Right ventricle myocardium superior (tissue), 1 donor: ENCODE measurements around the gene SIRPD. TPM values are rescaled to one million over a fixed set of nuclear protein-coding genes. Genes with fewer than 3 reads are reported as not detected.

Source experiments
- ATAC-seq: fragments of 200-7000 bp; cut with Tn5 transposase; one replicate; pipeline ENCODE4 v1.9.1; 2020; ENCODE audit warnings: mild to moderate bottlenecking; ENCODE audit not compliant: poor library complexity
- DNase-seq: peaks from one replicate; pipeline ENCODE4 v3.0.0-alpha.2; 2020
- intact Hi-C: fragments of 100-400 bp; cut with DNase I; formaldehyde crosslinking; loops from one replicate; pipeline ENCODE4 v1.11.2; 2022
- total RNA-seq: library from RNA; stranded (reverse); fragmentation: NEBNext Ultra II Directional; extraction: Animal tissue kit (Norgen Biotek cat#: 25700); gene quantifications from one replicate; pipeline ENCODE4 v1.2.1, GENCODE V29; 2021
- donor health status: DM: no; HTN: yes; CAD: no; lungs with severe emphysema.

Gene SIRPD
- total RNA-seq, 1 donor from 2014 or later: not detected

DNA sequence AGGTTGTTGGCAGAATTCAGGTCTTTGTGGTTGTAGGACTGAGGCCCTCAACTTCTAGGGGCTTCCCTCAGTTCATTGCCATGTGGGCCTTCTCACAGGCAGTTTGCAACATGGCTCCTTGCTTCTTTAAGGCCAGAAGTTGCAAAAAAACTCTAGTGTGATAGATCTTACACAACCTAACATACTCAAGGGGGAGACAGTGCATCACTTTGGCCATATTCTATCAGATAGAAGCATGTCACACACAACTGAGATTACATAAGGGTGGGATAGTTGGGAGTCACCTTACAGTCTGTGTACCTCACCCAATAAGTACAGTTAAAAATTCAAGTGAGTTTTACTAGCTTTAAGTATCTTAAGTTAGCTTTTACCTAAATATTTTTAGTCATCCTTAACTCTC lies 1.6 kb downstream of the SIRPD start:
- ATAC-seq (no peak), DNase-seq (no peak)
- intact Hi-C loops: no loop called here

DNA sequence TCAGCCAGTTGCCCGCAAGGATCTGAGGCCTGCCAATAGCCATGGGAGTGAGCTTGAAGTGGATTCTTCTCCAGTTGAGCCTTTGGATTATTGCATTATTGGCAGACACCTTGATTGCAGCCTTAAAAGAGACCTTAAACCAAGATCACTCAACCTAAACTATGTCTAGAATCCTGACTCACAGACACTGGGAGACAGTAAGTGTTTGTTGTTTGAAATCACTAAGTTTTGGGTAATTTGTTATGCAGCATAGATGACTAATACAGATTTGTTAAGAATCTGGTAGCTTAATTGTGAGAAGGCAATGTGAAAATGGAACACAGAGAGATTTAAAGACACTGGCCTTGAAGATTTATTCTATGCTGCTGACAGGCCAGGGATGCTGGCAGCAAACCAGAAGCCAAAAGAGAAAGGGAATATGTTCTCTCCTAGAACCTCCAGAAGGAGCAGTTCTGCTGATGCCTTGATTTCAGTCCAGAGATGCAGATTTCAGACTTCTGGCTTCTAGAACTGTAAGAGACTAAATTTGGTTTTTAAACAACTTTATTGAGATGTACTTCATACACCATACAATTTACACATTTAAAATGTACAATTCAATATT lies 17.6 kb downstream of the SIRPD start:
- ATAC-seq (no peak), DNase-seq (no peak)
- intact Hi-C loops: no loop called here

DNA sequence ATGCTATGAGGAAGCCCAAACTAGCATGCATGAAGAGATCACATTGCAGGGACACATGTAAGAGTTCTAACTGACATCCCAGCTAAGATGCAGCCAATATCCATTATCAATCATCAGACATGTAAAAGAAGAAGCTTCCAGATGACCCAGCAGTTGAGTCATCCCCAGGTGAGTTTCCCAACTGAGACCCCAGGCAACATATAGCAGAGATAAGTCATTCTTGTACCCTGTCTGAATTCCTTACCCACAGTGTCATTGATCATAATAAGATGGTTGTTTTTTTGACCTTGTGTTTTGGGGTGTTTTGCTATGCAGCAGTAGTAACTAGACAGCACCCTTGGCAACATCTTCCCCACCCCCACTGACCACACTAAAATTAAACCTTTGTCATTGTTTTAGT lies 18.9 kb downstream of the SIRPD start:
- ATAC-seq (no peak), DNase-seq (no peak)
- intact Hi-C loops: no loop called here

DNA sequence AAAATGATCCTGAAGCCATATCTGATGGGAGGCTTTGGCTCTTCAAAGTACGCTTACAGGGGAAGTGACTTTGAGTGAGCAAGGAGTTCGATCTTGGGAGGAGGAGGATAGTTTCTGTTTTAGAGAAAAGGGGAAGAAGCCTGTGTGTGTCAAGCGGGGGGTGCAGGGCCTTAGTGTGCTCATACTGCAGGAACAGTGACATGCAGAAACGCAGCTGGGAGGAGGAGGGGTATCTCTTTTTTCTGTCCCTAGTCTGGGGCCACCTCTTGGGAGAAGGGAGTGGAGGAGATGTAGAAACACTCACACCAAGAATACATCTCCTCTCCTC lies 19.8 kb downstream of the SIRPD start:
- ATAC-seq: peak; percentile 81
- DNase-seq: peak; percentile 67
- intact Hi-C loops: no loop called here

DNA sequence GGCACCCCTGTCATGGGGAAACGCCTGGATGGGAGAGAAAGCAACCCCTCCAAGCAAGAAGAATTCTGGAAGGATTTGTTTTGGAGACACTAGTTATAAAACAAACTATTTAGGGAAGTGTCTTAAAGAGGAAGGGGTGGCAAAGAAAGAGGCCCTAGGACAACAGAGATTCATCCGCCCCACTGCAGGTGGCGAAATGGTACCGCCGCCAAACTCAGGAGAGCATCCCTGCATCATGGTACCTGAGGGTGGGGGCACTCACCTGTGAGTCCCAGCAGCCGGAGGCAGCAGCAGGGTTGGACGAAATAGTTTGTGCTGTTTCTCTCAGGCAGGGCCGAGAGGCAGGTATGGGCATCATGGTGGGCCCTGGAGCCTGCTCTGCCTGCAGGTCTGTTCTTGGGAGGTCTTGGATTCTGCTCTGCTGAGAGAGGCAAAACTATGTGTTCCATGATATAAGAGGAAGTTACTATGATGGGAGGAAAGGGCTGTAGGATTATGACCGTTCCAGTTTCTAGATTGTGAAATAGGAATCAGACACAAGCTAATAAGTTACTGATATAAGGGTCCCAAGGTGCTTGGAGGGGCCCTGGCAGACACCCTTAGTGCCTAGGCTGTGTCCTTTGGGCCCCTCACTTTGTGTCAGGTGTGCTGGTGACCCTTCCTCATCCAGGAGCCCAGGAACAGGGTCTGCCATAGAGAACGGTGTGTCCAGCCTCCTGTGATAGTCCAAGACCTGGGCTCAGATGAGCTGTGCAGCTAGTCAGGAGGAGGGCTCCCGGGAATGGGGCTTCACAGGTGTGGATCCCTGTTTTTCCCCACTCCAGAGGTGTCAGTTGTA lies 20.4 kb downstream of the SIRPD start:
- DNase-seq: peak; percentile 48
- intact Hi-C loops: no loop called here
- ATAC-seq: peak; percentile 72

DNA sequence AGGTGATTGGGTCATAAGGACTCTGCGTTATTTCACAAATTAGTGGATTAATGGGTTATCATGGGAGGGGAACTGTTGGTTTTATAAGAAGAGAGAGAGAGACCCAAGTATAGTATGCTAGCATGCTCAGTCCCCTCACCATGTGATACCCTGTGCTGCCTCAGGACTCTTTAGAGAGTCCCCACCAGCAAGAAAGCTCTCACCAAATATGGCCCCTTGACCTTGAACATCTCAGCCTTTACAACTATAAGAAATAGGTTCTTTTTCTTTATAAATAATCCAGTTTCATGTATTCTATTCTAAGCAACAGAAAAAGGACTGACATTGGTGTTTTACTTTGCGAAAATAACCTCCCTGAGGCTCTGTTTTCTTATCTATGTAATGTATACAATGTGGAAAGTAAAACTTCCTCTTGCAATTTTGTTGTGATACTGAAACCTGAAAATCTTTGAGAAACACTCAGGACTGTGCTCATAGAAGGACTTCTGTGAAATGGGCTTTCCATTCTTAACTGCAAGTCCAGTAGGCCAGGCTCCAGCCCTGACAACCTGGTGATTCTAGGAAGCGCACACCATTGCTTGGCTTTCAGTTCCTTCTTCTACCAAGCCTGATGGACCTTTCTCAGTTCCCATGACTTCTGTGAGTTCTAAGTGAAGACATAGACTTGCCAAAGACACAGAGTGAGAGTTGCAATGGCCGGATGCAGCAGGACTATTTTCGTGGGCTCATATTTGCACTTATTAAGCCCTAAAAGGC lies 21.9 kb downstream of the SIRPD start:
- intact Hi-C loops: no loop called here
- DNase-seq (peak; percentile 41), ATAC-seq (peak; percentile 53)

DNA sequence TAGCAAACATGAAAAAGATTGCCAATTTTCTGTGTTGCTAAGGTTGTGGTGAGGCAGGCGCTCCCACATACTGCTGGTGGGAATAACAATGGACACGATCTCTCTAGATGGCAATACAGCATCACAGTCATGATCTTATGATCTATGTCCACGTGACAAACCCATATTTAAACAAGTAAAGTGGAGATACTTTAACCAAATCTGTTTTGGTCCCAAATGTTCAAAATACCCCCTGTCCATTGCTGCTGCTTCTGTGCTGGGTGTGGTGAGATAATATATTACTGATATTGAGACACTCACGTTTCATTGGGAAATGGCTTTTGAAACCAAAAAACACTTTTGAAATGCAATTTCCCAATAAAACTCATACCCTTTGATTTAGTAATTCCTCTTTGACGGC lies 23.0 kb downstream of the SIRPD start:
- DNase-seq (no peak), ATAC-seq (no peak)
- intact Hi-C loops: no loop called here

DNA sequence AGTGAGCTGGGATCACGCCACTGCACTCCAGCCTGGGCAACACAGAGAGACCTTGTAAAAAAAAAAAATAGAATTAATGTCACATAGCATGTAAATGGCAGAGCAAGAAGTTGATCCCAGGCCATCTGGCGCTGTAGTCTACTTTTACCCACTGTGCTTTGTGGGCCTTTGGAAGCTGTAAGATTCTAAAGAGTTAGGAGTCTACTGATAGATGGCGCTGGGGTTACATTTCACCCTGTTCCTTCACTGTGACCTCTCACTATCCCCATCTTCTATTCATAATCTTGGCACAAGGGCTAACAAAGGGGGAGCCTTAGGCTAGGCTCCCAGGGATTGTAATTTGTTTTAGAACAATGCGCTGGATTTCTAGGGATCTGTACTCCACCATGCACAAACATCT lies 24.4 kb downstream of the SIRPD start:
- intact Hi-C loops: no loop called here
- DNase-seq (no peak), ATAC-seq (no peak)

DNA sequence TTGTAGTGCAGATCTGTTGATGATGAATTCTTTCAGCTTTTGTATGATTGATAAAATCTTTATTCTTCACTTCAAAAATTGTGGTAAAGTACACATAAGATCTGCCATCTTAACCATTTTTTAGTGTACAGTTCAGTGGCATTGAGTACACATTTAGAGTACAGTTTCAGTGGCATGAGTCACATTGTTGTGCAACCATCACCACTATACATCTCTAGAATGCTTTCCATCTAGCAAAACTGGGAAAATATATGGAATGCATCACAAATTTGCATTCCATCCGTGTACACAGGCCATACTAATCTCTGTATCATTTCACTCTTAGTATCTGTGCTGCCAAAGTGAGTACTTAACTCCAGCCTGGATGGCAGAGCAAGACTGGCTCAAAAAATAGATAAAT lies 28.7 kb downstream of the SIRPD start:
- intact Hi-C loops: no loop called here
- no peak for ATAC-seq
- no peak for DNase-seq

DNA sequence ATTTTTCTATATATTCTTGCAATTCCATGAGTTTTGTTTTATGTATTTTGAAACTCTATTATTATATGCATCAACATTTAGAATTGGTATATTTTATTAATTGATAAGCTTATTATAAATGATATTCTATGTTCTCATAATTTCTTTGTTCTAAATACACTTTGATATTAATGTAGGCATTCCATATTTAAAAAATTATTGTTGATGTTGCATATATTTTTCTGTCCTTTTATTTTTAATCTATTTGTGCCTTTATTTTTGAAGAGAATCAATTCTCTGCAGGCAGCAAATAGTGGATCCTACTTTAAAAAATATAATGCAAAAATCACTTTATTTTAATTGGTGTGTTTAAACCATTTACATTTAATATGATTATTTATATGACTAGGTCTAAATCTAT lies 29.6 kb downstream of the SIRPD start:
- ATAC-seq: no peak
- intact Hi-C loops: no loop called here
- no peak for DNase-seq

DNA sequence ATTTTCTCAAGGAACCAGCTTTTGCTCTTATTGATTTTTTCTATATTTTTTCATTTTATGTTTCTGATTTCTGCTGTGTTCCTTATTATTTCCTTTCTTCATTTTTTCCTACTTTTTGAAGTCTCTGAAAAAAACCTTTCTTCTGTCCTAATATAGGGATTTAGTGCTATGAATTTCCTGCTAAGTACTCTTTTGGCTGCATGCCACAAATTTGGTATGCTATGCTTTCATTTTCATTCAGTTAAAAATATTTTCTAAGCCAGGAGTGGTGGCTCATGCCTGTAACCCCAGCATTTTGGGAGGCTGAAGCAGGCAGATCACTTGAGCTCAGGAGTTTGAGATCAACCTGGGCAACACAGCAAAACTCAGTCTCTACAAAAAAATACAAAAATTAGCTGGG lies 30.6 kb downstream of the SIRPD start:
- ATAC-seq (no peak), DNase-seq (no peak)
- intact Hi-C loops: no loop called here

DNA sequence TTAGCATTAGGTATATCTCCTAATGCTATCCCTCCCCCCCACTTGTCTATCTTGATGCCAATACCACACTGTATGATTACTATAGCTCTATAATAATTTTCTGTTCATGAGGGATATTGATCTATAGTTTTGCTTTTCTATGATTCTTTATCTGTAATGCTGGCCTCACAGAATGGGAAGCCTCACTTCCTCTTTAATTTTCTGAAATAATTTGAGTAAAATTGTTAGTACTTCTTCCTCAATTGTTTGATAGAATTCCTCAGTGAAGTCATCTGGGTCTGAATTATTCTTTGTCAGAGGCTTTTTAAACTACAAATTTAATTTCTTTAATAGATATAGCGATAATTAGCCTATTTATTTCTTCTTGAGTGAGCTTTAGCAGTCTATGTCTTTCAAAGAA lies 31.2 kb downstream of the SIRPD start:
- intact Hi-C loops: no loop called here
- no peak for ATAC-seq
- no peak for DNase-seq

DNA sequence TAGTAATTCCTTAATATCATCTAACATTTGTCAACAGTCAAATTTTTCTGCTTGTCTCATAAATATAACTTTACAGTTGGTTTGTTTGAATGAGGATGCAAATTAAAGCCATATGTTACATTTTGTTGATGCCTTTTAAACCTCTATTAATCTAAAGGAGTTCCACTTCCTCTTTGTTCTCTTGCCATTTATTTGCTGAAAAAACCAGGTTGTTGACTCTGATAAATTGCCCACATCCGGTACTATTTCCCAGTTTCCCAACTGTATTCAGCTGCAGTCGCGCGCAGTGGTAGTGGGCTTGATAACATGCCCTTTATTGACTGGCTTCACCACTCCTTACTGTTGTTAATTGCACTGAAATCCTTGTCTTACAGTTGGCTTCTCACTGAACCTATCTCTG lies 33.5 kb downstream of the SIRPD start:
- ATAC-seq: no peak
- intact Hi-C loops: no loop called here
- no peak for DNase-seq

DNA sequence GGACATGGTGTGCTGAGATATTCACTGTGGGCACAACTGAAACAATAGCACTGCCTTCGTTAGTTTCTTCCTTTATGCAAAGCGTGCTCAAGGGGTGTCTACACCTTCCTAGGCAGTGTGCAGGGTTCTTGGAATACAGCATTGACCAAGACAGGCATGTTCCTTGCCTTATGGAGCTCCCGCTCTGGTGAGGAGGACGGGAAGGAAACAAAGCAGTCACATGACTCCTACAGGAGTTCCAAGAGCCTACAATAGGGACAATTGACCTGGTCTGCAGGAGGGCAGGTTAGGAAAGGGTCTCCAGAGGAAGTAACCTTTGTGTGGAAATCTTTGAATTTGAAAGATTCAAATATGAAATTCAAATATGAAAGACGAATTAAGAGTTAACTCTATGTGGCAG lies 40.5 kb downstream of the SIRPD start:
- no peak for DNase-seq
- intact Hi-C loops: no loop called here
- no peak for ATAC-seq

DNA sequence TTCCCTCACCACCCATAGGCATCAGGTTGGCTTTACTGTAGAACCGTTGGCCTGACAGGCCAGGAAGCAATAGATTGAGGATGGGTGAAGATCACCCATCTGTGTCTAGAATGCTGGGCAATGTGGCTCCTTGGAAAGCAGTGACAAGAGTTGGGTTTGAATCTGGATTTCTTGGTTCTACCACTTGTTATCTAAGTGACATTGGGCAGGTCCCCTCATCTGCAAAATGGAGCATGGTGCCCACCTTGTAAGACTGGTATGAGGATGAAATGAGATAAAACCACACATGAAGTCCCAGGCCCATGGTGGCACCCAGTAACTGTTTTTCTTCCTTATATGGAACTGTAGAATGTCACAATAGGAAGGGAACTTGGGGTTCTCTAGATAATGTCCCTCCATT lies 43.7 kb downstream of the SIRPD start:
- ATAC-seq (no peak), DNase-seq (no peak)
- intact Hi-C loops: no loop called here

DNA sequence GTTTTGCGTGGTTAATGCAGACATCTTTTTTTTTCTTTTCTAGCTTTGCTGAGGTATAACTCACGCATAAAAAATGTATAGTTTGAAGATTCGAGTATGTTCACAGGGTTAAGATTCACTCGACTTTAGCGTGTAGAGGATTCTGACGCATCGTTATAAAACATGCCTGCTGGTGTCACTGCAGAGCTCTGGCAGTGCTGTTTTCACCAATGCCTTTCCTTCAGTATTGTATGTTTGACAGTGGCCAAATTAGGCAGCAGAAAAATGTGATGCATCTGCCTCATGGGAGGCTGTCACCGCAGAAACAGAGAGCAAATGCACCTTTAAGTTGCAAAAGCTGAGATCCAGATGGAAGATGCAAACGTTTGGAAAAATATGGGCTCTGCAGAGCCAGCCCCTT lies 48.3 kb downstream of the SIRPD start:
- intact Hi-C loops: no loop called here
- ATAC-seq (no peak), DNase-seq (no peak)

DNA sequence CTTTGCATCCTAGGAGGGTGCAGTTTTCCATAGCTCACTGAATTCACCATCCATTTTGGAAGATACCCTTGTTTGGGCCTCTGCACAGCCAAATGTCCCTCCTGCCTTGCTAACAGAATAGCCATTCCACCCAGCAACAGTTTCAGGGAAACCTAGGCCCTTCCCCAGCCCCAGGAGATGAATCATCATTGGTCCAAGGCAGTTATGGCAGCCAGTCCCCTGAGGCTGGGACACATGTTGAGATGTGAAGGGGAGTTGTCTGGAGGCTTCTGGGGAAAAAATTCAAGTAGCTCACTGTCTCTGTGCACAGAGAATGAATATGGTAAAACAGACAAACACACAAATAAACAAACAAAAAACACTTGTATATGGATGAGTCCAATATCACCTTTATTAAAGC lies 48.9 kb downstream of the SIRPD start:
- intact Hi-C loops: no loop called here
- DNase-seq: no peak
- ATAC-seq: no peak

DNA sequence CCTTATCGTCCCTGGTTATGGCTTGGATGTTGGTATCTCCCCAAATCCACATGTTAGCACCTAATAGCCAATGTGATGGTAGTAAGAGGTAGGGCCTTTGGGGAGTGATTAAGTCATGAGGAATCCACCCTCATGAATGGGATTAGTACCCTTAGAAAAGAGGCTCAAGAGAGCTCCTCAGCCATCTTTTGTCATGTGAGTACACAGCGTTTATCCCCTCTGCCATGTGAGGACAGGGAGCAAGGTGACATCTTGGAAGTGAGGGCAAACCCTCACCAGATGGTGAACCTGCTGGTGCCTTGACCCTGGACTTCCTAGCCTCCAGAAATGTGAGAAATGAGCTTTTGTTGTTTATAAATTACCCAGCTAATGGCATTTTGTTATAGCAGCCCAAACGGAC lies 50.2 kb downstream of the SIRPD start:
- ATAC-seq: no peak
- no peak for DNase-seq
- intact Hi-C loops: no loop called here

DNA sequence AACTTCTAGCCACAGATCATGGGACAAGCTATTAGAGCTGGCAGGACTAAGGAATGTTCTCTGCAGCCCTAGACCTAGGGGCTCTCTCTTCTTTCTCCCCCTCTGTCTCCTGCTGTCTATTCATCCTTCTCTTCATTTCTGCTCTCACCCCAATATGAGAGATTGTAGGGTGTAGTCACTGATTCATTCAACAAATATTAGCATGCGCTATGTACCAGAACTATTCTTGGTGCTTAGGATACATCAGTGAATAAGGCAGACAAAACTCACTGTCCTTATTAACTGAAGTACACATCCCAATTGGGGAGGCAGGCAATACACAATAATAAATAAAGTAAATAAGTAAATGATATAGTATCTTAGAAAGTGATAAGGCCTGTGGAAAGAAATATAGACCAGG lies 51.6 kb downstream of the SIRPD start:
- intact Hi-C loops: no loop called here
- DNase-seq (no peak), ATAC-seq (no peak)

DNA sequence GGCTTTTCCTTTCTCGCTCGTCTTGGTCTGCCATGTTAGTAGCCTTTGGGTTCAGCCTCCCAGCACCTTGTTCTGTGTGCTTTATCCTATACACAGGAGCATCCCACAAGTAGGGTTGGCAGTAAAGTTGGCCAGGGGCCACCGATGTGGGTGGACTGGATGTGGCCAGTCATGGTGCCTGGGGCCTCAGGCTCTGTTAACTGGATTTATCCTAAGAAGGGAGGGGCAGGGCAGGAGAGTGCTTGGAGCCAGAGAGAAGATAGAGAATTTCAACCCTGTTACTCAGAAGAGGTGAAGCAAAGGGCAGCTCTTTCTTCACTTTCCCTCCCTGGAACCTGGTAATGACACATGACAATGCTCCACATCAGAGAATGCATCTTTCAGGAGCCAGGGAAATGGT lies 52.1 kb downstream of the SIRPD start:
- DNase-seq (no peak), ATAC-seq (no peak)
- intact Hi-C loops: no loop called here
